ENCODE results near the gene VASP.

- TF ChIP-seq CTCF (IDR thresholded peaks at IDR 0.05) (peak; percentile 82), EZH2 (IDR thresholded peaks at IDR 0.05) (no peak)
Measured at GRCh38 chr19:45558399-45558878, 51.2 kb downstream of the VASP start.

Data from neural progenitor cell (in vitro differentiated cells).